ENCODE measurements around the gene CDH4.

DNA sequence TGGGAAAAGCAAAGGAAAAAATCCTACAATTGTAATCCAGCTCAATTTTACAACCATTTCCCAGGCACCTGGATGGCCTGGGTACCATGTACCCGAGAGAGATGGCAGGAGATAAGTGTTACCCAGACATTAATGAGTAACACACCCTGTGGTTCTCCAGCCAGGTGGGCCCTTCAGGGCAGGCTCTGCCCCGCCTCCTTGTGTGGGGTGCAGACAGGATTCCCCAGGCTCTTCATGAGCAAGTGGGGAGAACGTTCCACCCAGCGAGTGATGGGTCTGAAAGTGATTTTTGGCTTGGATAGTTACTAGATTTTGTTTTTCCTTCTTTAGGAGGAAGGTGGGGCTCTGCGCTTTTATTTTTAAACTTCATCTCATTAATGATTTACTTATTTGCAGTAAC is 569.7 kb downstream of the CDH4 start:
- TF ChIP-seq, protein P1, sequence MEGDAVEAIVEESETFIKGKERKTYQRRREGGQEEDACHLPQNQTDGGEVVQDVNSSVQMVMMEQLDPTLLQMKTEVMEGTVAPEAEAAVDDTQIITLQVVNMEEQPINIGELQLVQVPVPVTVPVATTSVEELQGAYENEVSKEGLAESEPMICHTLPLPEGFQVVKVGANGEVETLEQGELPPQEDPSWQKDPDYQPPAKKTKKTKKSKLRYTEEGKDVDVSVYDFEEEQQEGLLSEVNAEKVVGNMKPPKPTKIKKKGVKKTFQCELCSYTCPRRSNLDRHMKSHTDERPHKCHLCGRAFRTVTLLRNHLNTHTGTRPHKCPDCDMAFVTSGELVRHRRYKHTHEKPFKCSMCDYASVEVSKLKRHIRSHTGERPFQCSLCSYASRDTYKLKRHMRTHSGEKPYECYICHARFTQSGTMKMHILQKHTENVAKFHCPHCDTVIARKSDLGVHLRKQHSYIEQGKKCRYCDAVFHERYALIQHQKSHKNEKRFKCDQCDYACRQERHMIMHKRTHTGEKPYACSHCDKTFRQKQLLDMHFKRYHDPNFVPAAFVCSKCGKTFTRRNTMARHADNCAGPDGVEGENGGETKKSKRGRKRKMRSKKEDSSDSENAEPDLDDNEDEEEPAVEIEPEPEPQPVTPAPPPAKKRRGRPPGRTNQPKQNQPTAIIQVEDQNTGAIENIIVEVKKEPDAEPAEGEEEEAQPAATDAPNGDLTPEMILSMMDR (conservative IDR thresholded peaks at IDR 0.05) = no peak
- no peak for TF ChIP-seq ZFX (IDR thresholded peaks at IDR 0.05)

Data from C4-2B (cell line).